Measurements from ENCODE around the gene MALRD1.

- no peak for TF ChIP-seq CTCF (IDR thresholded peaks at IDR 0.05)
- no peak for TF ChIP-seq EP300 (IDR thresholded peaks at IDR 0.05)
- no peak for TF ChIP-seq POLR2A (IDR thresholded peaks at IDR 0.05; ENCODE audit: low read depth)
- TF ChIP-seq POLR2AphosphoS5 (IDR thresholded peaks at IDR 0.05): no peak
Measured at GRCh38 chr10:19014034-19014433, 34.6 kb upstream of the MALRD1 start.
